GF-D8 (cell line): Measurements from ENCODE around the gene AGRN.
"Not testable (repeated sequence)": the region's sequence is repeated elsewhere in the genome, so short reads cannot be mapped to it uniquely, and the experiment has no call there.

Experiments used
- DNase-seq: peaks from one replicate; lab custom pipeline; 2025; lab: John Stamatoyannopoulos, UW

AGRN gene

DNA sequence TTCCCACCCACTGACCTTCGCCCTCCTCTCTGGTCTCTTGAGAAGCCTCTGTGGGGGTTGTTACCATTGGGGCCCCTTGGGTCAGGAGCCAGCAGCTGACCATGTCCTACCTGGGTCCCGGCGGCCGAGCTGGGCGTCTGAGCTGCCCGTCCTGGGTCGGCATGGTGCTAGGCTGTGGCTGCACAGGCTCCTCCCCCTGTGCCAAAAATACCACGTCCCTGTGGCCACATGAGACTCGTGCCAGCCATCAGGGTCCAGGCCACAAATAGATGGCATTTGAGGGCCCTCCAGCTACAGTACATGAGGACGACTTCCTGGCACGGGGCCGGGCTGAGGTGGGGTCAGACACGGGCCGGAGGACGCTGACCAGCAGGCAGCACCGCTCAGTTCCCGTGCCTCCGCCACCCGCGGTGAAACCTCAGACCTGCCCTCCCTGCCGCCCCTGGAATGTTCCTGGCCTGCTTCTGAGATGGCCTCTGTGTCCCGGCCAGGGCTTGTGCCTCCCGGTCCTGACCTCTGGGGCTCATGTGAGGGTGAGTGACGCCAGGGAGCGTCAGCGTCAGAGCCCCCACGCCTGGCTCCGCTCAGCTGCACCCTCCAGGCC lies 37.9 kb upstream of the AGRN start, which contains the start of gene PERM1:
Gene PERM1 (minus strand): TSS at position 139 of the 604 bp plus-strand sequence. CDS start 1,064 bp downstream, outside the sequence.
- DNase-seq, result no peak

GRCh38 chr1:982765-983436 lies 37.0 kb upstream of the AGRN start:
- DNase-seq, result no peak

GRCh38 chr1:983798-984475 lies 36.0 kb upstream of the AGRN start:
- DNase-seq, result no peak

DNA sequence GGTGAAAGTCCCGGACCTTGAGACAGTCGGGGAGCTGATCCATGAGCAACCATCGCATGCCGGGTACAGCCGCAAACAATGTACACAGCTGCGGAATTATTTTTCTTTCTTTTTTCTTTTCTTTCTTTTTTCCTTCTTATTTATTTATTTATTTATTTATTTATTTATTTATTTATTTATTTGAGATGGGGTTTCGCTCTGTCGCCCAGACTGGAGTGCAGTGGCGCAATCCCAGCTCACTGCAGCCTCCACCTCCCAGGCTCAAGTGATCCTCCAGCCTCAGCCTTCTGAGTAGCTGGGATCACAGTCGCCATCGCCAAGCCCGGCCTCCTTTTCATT lies 35.5 kb upstream of the AGRN start:
- DNase-seq, result no peak

- no peak for DNase-seq
Observed at GRCh38 chr1:985126-985525, 34.8 kb upstream of the AGRN start.

DNA sequence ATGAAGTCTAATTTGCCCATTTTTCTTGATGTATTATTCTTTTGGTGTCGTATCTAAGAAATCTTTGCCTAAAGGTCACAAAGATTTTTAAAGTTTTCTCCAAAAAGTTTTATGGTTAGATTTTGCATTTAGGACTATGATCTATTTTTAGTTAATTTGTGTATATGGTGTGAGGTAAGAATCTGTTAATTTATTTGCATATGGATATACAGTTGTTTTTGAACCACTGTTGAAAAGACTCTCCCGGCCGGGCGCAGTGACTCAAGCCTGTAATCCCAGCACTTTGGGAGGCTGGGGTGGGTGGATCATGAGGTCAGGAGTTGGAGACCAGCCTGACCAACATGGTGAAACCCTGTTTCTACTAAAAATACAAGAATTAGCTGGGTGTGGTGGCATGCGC lies 31.9 kb upstream of the AGRN start:
- not testable (repeated sequence) for DNase-seq

DNA sequence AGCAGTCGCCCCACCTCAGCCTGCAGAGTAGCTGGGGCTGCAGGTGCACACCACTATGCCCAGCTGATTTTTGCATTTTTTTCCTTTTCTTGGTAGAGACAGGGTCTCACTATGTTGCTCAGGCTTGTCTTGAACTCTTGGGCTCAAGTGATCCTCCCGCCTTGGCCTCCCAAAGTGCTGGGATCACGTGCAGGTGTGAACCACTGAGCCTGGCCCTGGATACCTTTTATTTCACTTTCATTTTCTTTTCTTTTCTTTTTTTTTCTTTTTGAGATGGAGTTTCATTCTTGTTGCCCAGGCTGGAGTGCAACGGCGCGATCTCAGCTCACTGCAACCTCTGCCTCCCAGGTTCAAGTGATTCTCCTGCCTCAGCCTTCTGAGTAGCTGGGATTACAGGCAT lies 28.6 kb upstream of the AGRN start:
- DNase-seq, result not testable (repeated sequence)

DNA sequence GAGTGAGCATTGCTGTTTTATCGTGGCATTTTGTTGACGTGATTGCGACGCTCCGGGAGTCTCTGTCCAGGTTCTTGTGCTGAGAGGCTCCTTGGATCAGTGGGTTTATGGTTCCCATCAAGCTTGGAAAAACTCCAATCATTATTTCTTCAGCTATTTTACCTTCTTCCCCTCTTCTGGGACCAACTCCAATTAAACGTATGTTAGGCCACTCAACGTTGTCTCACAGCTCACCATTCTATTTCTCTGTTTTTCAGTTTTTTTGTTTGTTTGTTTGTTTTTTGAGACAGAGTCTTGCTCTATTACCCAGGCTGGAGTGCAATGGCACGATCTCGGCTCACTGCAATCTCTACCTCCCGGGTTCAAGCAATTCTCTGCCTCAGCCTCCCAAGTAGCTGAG lies 28.0 kb upstream of the AGRN start:
- DNase-seq, result no peak

DNA sequence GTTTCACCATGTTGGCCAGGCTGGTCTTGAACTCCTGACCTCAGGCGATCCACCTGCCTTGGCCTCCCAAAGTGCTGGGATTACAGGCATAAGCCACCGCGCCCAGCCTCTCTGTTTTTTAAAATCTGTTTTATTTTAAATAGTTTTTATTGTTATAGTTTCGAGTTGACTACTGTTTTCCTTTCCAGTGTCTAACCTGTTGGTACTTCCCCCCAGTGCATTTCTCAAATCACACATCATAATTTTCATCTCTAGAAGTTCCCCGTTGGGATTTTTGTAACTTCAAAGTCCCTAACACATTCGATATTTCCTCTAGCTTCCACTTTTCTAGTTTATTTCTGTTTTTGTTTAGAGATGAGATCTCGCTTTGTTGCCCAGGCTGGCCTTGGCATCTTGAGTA lies 27.6 kb upstream of the AGRN start:
- DNase-seq, result no peak

- DNase-seq, result no peak
Observed at GRCh38 chr1:993379-993995, 26.4 kb upstream of the AGRN start.

DNA sequence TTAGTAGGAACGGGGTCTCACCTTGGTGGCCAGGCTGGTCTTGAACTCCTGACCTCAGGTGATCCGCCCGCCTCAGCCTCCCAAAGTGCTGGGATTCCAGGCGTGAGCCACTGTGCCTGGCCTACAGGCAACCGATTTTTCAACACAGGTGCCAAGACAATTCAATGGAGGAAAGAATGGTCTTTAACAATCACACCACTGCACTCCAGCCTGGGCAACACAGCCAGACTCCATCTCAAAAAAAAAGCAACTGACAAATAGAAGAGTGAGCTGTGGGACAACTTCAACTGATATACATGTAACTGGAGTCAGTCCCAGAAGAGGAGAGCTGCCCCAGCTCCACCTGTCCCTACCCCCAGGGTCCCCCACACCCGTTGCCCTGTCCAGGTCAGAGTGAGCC lies 25.4 kb upstream of the AGRN start:
- not testable (repeated sequence) for DNase-seq

DNA sequence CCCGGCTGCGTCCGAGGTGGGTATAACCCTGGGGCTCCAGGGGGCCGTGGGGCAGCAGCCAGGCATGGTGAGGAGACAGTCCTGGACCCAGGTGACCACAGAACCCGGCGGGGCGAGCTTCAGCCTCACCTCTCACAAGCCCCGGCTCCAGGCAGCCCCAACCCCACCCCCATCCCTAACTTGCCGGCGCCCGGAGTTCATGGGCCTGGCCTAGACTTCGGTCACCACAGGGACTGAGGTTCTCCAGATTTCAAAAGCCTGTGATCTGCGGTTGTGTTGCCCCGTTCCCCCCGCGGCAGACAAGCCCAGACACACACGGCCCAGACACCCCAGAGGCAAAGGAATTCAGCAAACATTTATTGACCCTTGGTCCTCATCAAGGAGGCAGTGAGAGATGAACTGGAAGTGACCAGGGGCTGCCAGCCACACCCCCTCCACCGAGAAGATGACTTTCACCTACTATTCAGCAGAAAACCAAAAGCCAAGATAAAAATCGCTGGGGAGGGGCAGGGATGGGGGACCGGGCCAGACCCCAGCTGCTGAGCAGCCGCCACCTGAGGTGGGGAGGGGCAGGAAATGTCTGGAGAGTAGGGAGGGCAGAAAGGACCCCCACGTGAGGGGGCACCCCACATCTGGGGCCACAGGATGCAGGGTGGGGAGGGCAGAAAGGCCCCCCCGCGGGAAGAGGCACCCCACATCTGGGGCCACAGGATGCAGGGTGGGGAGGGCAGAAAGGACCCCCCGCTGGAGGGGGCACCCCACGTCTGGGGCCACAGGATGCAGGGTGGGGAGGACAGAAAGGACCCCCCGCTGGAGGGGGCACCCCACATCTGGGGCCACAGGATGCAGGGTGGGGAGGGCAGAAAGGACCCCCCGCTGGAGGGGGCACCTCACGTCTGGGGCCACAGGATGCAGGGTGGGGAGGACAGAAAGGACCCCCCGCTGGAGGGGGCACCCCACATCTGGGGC lies 24.0 kb upstream of the AGRN start:
- DNase-seq, result no peak

GRCh38 chr1:996851-997712 lies 22.8 kb upstream of the AGRN start:
- DNase-seq, result no peak

GRCh38 chr1:997713-997992 lies 22.3 kb upstream of the AGRN start:
- no peak for DNase-seq

- DNase-seq, result no peak
Observed at GRCh38 chr1:997993-998744, 21.8 kb upstream of the AGRN start.

DNA sequence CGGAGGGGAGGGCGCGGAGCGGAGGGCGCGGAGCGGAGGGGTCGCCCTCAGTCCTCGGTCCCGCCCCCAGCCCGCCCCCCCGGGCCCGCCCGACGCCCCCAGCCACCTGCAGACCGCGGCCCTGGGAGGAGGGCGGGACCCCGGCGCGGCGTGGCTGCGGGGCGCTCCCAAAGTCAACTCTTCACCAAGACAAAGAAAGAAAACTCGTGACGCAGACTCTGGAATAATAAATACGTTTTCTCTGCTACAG lies 21.2 kb upstream of the AGRN start:
- DNase-seq, result no peak

DNA sequence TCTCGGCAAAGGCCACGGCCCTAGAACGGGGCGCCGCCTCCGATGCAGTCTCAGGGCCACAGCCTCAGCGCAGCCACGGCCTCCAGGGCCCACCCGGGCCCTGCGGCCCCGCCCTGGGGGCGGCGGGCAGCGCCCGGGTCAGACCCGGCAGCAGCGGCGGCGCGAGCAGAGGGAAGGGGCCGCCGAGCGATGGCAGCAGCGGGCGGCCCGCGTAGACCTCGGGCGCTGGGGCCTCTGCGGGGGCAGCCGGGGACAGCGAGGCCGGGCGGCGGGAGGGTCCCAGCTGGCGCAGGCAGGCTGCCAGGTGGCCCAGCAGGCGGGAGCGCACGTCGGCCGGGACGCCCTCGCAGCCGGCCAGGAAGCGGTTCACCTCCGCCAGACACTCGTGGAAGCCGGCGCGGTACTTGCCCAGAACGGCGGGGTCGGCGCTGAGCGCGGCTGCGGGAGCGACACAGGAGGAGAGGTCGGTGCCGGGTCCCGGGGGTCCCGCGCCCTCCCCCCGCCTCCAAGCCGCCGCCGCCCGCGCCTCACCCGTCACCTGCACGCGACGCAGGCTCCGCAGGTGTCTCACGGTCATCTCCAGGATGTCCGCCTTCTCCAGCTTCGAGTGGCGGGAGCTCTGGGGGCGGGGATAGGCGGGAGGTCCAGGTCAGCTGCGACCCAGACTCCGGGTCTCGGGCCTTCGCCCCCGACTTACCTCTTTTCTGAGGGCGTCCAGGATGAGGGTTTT lies 20.8 kb upstream of the AGRN start:
- DNase-seq, result no peak

- peak; percentile 76 for DNase-seq
Observed at GRCh38 chr1:999725-1000356, 20.1 kb upstream of the AGRN start, which contains the start of gene HES4. TSS of gene HES4 (minus strand) at chr1:1000097. CDS start at chr1:999973, 124 bp downstream.

DNA sequence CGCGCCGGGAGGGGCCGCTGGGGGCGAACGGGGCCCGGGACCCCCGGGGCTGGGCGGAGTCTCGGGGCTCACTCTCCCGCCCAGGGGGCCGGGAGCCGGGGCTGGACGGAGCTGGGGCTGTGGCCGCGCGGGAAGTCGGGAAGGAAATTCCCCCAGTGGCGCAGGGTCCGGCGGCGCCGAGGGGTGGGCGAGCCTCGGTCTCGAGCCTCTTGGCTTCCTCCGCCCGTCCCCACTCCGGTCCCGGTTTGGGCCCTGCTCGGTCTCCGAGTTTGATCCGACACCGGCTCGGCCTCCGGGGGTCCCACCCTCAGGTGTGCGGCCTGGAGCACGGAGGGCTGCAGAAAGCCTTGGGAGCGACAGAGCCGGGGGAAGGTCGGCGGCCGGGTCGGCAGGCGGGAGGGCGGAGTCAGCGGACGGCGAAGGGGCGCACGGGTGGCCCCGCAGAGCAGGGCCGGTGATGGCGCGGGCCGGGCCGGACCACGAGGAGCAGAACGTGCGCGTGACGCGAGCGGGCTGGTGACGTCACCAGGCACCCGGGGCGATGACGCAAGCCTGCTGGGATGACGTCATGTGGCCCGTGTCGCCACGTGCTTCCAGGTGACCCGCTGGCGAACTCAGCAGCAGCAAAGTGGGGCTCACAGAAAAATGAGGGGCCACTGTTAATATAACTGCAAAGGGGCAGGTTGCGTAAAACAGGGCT lies 19.4 kb upstream of the AGRN start:
- peak; percentile 67 for DNase-seq
